NCI-H526 (cell line): ENCODE measurements around the gene AP2A2.

ENCODE experiments used
- DNase-seq, 2 experiments: peaks; one replicate each; lab custom pipeline; 2025; lab: John Stamatoyannopoulos, UW

AP2A2 gene

GRCh38 chr11:898540-899190 lies 27.0 kb upstream of the AP2A2 start:
- peak in 1 of 2 experiments; percentile 41 for DNase-seq

DNA sequence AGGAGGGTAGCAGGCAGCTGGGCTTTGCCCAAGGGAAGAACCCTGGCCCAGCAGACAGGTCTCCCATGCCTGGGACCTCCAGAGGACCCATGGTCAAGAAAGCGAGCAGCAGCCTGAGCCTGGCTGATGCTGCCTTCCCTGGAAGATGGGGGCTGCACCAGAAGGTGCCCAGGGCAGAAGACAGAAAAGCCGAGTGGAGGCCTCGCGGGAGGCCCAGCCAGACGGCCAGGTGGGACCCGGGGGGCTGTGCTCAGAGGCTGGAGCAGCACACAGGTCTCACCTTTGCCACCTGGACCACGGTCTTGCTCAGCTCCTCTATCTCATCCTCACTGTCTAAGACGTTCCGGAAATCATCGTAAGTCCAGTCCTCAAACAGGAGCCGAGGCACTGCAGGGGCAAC lies 25.9 kb upstream of the AP2A2 start:
- no peak for DNase-seq

GRCh38 chr11:900545-900944 lies 25.1 kb upstream of the AP2A2 start:
- DNase-seq = no peak

- DNase-seq = no peak
These were observed 24.1 kb upstream of the AP2A2 start for GRCh38 chr11:901452-902061.

DNA sequence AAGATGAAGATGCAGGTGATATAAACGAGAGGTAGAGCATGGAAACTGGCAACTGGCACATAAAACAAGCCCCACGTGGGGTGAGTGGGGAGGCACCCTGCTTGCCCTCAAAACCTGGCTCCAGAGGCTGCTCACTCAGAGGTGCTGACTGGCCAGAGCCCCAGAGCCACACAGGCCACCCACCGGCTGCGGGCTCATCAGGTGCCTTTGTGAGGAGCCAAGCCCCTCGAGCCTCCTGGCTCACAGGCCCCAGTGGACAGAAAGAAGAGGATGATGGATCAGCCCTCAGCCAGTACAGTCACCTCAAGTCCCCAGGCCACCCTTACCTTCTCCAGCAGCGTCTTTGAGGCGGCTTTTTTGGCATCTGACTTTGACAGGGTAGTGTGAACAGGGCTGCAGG lies 21.3 kb upstream of the AP2A2 start:
- no peak for DNase-seq

DNA sequence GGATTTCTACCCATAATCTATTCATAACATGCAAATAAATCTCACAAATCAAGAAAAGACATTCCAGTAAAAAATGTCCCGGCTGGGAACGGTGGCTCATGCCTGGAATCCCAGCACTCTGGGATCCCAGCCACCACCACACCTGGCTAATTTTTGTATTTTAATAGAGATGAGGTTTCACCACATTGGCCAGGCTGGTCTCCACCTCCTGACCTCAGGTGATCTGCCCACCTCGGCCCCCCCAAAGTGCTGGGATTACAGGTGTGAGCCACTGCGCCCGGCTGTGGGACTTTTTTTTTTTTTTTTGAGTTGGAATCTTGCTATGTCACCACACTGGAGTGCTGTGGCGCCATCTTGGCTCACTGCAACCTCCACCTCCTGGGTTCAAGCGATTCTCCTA lies 19.7 kb upstream of the AP2A2 start:
- no peak for DNase-seq

- DNase-seq = no peak
These were observed 18.0 kb upstream of the AP2A2 start for GRCh38 chr11:907668-908067.

- DNase-seq = no peak
These were observed 17.4 kb upstream of the AP2A2 start for GRCh38 chr11:908273-908672.

DNA sequence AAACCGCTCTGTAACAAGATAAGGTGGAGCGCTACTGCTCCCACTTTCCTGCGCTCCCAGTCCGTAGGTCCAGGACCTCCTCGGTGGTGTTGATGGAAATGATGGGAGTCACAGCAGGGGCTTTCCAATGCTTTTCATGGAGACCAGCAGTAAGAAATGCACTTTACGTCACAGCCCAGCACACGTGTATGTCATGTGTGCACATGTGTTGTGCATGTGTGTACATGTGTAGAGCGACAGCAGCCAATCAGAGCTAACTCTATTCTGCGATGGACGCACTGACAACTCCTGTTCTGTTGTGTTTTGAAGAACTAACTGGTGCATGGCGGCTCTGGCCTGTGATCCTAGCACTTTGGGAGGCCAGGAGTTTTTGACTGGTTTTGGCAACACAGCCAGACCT lies 16.3 kb upstream of the AP2A2 start:
- DNase-seq = no peak

DNA sequence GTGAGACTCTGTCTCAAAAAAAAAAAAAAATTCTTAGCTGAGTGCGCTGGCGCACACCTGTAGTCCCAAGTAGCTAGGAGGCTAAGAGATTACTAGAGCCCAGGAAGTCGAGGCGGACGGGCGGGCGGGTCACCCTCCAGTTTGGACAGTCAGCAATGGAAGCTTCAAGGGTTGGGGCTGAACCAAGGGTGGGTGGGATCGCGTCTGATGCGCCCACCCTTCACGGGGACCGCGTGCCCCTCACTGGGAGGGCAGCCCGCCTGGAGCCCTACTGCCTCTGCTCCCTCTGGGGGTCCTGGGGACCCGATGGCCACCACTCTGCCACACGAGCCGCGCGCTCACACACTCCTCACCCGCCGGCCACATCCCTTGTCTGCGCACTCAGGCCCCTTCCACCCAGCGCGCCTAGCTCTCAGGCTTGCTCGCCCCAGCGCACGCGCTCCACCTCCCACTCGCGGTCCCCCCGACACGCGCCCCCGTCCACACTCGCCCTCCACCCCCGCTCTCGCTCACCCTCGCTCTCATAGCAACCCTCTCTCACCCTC lies 15.6 kb upstream of the AP2A2 start:
- DNase-seq = peak in 1 of 2 experiments; percentile 49

GRCh38 chr11:910589-911030 lies 15.1 kb upstream of the AP2A2 start, which contains the start of gene CHID1:
CHID1 (minus strand) TSS chr11:910810; CDS start chr11:904816, 5,994 bp downstream.
- peak; percentile 68 to 96 for DNase-seq

DNA sequence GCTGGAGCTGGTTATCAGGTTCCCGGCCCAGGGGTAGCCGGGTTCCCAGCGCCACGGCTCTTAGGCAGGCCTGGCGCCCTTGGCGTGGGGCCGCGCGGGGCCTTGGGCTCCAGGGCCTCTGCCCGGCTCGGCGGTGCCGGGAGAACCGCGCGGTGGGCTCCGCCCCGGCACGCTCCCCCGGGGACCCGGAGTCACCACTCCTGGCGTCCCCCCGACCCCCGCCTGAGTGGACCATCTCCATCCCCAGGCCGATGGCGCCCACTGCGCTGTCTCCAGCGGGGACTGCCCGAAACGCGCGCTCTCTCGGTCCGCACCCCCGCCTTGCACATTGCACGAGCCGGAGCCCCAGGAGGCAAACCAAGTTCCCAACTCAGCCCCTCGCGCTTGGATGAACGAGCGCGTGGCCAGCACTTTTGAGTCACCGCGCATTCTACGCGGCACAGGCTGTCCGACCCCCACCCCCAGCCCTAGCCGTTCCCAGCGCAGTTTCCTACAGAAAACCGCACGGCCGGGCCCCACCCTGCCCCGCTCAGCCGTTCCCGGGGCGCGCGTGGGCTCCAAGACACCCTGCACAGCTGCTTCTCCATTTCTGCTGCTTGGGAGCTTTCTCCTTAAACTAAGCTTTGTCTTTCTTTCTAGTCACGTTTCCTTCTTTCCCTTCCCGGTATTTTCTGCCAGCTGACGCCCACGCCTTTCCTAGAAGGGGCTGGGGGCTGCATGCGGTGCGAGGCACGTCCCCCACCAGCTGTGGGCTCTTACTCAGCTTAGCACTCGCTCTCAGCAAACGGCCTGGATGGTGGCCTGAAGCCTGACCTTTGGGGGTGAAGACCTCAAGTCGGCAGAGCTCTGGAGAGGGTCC lies 14.4 kb upstream of the AP2A2 start:
- DNase-seq = peak in 1 of 2 experiments; percentile 71

- no peak for DNase-seq
These were observed 13.8 kb upstream of the AP2A2 start for GRCh38 chr11:911890-912219.

DNA sequence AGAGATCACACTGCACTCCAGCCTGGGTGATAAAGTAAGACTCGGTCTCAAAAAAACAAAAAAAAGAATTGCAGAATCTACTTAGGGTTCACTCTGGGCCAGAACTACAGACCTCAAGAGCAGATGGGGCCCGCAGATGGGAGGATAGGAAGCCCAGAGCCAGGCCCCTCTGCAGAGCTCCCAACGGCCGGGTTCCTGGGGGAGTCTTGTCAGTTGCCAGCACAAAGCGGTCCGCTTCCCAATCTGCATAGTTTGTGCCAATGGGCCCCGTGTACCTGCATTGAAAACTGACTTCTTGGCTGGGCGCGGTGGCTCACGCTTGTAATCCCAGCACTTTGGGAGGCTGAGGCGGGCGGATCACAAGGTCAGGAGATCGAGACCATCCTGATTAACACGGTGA lies 13.4 kb upstream of the AP2A2 start:
- no peak for DNase-seq

GRCh38 chr11:913043-913442 lies 12.6 kb upstream of the AP2A2 start:
- no peak for DNase-seq

GRCh38 chr11:914204-914603 lies 11.5 kb upstream of the AP2A2 start:
- DNase-seq = no peak

DNA sequence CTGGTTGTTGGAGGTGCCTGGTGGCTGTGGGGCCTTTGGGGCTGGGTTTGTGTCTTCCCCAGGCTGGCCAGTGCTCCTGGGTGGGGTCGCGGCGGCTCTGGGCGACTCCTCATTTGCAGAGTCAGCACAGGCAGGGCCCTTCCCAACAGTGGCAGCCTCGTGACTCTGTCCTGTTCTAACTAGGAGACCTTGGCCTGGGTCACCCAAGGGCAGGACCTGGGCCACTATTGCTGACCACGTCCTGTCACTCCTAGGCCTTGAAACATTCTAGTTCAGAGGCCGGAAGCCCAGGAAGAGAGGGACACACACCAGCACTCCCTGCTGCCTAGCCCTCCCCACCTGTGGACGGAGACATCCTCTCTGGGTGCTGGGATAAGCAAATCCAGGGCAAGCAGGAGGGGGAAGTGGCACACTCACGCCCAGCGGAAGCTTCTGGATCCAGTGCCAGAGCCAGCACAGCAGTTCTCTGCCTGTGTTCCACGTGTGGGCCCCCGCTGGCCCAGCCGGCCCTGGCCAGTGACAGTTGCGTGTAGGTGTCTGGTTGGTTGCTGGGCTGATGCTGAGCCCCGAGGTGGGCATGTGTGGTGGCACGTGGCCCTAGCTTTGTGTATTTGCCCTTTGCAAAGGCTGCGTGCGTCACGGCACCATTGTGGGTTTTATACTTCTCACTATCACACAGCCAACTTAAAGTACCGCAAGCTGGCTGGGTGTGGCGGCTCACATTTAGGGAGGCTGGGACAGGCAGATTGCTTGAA lies 10.7 kb upstream of the AP2A2 start:
- DNase-seq = no peak

DNA sequence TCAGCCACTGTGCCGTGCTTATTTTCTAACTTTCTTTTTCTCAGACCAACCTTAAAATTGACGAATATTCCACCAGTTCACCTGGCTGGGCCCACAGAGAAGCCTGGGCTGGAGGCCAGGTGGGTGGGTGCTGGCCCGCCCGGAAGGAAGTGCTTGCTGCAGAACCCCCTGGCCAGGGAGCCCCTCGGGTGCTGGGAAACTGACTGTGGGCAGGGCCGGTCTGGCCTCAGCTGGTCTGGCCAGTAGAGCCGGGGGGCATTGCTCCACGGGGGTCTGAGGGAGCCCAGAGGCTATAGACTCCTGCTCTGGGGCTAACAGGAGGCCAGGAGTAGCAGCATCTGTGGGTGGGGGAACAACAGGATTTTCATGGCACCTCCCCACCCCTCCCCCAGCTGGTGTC lies 8.2 kb upstream of the AP2A2 start:
- no peak for DNase-seq

GRCh38 chr11:921921-922678 lies 3.6 kb upstream of the AP2A2 start:
- no peak for DNase-seq

DNA sequence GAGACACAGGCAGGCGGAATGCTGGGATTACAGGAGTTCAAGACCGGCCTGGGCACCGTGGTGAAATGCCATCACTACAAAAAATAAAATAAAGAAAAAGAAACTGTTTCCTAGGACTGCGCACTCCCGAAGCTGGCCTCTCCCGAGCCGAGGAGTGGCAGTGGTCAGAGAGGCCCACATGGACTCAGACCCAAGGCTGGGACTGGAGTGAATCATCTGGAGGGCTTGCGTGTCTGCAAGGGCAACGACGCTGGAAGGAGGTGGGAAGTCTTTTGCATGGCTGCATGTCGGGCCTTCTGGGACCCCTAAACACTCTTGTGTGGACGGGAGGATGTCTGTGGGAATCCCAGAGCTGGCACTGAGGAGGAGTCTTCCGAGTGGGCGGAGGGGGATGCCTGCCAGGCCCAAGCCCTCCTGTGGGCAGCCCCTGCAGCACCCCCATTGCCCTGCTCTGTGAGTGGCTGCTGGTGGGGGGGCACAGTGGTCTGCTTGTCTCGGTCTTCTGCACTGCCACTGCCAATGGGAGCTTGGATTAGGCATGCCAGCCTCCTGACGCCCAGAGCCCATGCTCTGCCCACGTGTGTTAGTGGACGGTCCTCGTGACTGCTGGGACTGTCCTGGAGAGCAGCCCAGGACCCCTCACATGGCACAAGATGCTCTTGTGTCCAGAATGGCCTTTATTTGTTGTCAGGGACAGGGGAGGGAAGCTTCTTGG lies 1.8 kb upstream of the AP2A2 start:
- DNase-seq = no peak
